Measurements from ENCODE around the gene FAM83G. TPM values are rescaled to one million over a fixed set of nuclear protein-coding genes. Genes with fewer than 3 reads are reported as not detected.

The FAM83G gene
- total RNA-seq, 4 donors from 2014 or later, result 44.3 to 157 (median 71.3) TPM

DNA sequence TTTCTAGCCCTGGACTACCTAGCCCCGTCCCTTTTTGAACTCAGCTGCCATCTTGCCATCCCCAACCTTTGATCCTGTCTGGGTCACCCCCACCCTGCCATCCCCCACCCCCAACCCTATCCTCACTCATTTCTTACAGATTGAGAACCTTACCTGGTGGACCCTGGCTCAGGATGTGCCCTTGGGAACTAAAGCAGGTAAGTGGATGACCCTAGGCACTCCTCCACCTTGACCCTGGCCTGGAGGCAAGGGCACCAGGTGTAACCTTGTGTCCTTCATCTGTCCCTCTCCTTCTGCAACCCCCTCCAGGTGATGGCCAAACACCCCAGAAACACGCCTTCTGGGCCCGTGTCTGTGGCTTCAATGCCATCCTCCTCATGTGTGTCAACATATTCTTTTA is 15.5 kb upstream of the FAM83G start:
- Histone ChIP-seq H3K4me3 (no peak overlapping the region), H3K27ac (no peak overlapping the region), H3K9me3 (no peaks in the 10 kb centered on the region), H3K4me1 (peaks cover 9 to 44% (median 9%) of the 10 kb centered on the region in 3 donors), H3K27me3 (no peaks in the 10 kb centered on the region), H3K36me3 (no peaks in the 10 kb centered on the region)
- no peak for DNase-seq
- intact Hi-C loops (cut with DNase I), result no loop called here
- TF ChIP-seq POLR2A (IDR thresholded peaks at IDR 0.05), result no peak
- TF ChIP-seq, protein P1, sequence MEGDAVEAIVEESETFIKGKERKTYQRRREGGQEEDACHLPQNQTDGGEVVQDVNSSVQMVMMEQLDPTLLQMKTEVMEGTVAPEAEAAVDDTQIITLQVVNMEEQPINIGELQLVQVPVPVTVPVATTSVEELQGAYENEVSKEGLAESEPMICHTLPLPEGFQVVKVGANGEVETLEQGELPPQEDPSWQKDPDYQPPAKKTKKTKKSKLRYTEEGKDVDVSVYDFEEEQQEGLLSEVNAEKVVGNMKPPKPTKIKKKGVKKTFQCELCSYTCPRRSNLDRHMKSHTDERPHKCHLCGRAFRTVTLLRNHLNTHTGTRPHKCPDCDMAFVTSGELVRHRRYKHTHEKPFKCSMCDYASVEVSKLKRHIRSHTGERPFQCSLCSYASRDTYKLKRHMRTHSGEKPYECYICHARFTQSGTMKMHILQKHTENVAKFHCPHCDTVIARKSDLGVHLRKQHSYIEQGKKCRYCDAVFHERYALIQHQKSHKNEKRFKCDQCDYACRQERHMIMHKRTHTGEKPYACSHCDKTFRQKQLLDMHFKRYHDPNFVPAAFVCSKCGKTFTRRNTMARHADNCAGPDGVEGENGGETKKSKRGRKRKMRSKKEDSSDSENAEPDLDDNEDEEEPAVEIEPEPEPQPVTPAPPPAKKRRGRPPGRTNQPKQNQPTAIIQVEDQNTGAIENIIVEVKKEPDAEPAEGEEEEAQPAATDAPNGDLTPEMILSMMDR (IDR thresholded peaks at IDR 0.05), result no peak
- 92 to 96% methylated on average over 1 to 3 of the region's 3 CpGs for WGBS, 2 donors

DNA sequence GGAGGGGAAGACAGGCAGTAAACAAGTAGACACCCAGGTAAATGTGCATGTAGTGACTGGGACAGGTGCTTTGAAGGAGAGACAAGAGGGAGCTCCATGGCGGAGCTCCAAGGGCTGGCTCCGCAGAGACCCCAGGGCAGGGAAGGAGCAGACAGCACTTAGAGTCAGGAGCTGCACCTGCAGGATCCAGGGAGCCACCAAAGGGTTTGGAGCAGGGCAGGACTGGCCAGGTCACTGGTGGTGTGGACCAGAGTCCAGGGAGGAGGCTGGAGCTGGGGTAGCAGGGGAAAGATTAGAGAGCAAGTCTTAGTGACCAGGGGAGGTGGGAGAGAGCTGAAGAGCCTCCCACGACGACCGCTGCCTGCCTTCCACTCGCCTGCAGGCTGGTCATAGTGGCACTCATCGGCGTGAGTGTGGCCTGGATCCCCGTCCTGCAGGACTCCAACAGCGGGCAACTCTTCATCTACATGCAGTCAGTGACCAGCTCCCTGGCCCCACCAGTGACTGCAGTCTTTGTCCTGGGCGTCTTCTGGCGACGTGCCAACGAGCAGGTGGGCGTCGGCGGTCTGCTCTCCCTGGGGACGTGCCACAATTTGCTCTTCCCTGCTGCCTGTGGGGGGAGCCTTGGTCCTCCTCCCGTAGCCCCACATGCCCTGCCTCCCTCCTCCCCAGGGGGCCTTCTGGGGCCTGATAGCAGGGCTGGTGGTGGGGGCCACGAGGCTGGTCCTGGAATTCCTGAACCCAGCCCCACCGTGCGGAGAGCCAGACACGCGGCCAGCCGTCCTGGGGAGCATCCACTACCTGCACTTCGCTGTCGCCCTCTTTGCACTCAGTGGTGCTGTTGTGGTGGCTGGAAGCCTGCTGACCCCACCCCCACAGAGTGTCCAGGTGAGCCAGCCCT is 14.7 kb upstream of the FAM83G start:
- DNase-seq, result no peak
- H3K9me3 ChIP-seq, result no peaks in the 10 kb centered on the region
- intact Hi-C loops (cut with DNase I), result no loop called here
- peaks cover 13 to 44% (median 14%) of the 10 kb centered on the region in 3 donors for H3K4me1 ChIP-seq
- no peak overlapping the region for H3K4me3 ChIP-seq
- no peak for TF ChIP-seq POLR2A (IDR thresholded peaks at IDR 0.05)
- TF ChIP-seq, protein P1 (IDR thresholded peaks at IDR 0.05), result no peak
- H3K36me3 ChIP-seq, result no peaks in the 10 kb centered on the region
- H3K27ac ChIP-seq, result no peak overlapping the region
- WGBS, 2 donors, result 62 to 63% methylated on average over 19 to 21 of the region's 27 CpGs
- no peaks in the 10 kb centered on the region for H3K27me3 ChIP-seq

DNA sequence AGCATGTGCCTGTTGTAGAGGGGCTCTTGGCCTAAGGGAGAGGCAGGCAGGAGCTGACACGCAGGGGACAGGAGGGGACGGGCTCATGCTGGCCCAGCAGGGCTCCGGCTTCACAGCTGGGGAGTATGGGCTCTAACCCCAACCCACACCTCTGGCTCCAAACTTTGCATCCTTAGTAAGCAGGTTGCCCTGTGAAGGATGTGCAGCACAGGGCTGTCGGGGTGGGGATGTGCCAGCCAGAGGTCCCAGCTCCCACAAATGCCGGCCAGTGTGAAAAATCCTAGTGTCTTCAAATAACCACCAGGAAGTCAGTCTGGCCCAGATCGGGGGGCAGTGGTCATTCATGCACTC is 14.0 kb upstream of the FAM83G start:
- no peaks in the 10 kb centered on the region for H3K27me3 ChIP-seq
- H3K9me3 ChIP-seq, result no peaks in the 10 kb centered on the region
- no peak for DNase-seq
- TF ChIP-seq, protein P1 (IDR thresholded peaks at IDR 0.05), result no peak
- TF ChIP-seq POLR2A (IDR thresholded peaks at IDR 0.05), result no peak
- WGBS, 2 donors, result 20 to 71% methylated on average over 1 to 2 of the region's 6 CpGs
- intact Hi-C loops (cut with DNase I), result no loop called here
- H3K27ac ChIP-seq, result no peak overlapping the region
- H3K4me1 ChIP-seq, result peaks cover 13 to 46% (median 14%) of the 10 kb centered on the region in 3 donors
- H3K36me3 ChIP-seq, result no peaks in the 10 kb centered on the region
- H3K4me3 ChIP-seq, result no peak overlapping the region

DNA sequence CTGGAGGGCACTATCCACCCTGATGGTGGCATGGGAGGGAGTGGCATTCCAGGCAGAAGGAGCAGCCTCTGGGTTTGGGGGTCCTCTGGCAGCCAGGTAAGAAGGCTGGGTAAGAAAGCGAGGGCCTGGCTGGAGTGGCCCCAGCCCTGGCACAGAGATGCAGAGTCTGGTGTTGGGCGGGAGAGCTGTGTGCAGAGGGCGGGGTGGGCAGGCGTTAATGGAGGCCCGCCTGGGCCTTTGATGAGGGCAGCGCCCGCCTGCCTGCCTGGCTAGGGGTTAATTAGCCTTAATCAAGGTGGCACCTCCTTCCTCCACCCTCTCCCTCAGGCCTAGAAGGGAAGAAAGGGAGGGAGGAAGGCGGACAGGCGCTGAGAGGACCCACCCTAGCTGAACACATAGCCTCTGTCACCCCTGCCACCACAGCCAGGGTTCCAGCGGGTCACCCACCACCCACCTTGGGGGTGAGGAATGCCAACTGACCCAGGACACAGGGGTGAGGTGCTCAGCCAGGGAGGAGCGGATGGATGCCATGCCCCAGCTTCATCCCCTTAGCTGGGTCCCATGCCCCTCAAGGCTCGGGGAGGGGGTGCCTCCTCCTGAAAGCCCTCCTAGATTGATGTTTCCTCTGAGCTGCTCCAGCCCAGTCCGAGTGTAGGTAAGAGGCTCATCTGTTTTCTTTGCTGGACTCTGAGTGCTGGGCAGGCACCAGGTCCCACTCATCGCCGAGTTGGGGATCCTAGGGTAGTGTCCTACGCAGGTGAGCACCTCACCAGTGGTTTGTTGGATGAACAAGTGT is 13.4 kb upstream of the FAM83G start:
- TF ChIP-seq, protein P1 (IDR thresholded peaks at IDR 0.05), result no peak
- TF ChIP-seq POLR2A (IDR thresholded peaks at IDR 0.05), result no peak
- Histone ChIP-seq H3K36me3 (no peaks in the 10 kb centered on the region), H3K4me3 (no peak overlapping the region), H3K27me3 (no peaks in the 10 kb centered on the region), H3K4me1 (peaks cover 13 to 48% (median 14%) of the 10 kb centered on the region in 3 donors), H3K27ac (no peak overlapping the region), H3K9me3 (no peaks in the 10 kb centered on the region)
- DNase-seq, result no peak
- 77% methylated on average over 3 of the region's 16 CpGs; no CpG with 5 or more reads in 1 of the 2 donors for WGBS, 2 donors
- intact Hi-C loops (cut with DNase I), result no loop called here

DNA sequence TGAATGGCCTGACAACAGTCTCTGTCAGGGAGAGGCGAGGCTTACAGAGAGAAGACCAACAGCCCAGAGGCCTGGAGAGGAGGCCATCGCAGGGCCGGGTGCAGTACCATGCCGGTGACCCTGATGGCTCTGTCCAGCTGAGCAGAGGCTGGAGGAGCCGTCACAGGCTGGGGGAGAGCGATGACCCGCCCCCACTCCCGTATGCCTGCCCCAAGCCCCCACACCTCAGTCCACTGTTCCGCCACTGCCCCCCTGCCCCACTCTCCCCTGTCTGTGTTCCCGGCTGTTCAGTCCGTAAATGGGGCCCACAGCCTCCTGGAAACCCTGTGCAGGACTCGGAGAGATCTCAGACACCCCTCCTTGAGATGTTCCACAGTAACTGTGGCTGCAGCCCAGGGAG is 12.8 kb upstream of the FAM83G start:
- H3K27ac ChIP-seq, result peak overlapping the region in 1 of 4 donors; percentile 85
- no peak overlapping the region for H3K4me3 ChIP-seq
- TF ChIP-seq, protein P1 (IDR thresholded peaks at IDR 0.05), result no peak
- TF ChIP-seq POLR2A (IDR thresholded peaks at IDR 0.05), result no peak
- H3K36me3 ChIP-seq, result no peaks in the 10 kb centered on the region
- 87% methylated on average over 3 of the region's 12 CpGs; no CpG with 5 or more reads in 1 of the 2 donors for WGBS, 2 donors
- H3K4me1 ChIP-seq, result peaks cover 13 to 52% (median 14%) of the 10 kb centered on the region in 3 donors
- intact Hi-C loops (cut with DNase I), result no loop called here
- no peak for DNase-seq
- H3K9me3 ChIP-seq, result no peaks in the 10 kb centered on the region
- H3K27me3 ChIP-seq, result no peaks in the 10 kb centered on the region
